Measurements from ENCODE around the gene CCDC122.
"Not testable (repeated sequence)": the region's sequence is repeated elsewhere in the genome, so short reads cannot be mapped to it uniquely, and the experiment has no call there.

The CCDC122 gene

DNA sequence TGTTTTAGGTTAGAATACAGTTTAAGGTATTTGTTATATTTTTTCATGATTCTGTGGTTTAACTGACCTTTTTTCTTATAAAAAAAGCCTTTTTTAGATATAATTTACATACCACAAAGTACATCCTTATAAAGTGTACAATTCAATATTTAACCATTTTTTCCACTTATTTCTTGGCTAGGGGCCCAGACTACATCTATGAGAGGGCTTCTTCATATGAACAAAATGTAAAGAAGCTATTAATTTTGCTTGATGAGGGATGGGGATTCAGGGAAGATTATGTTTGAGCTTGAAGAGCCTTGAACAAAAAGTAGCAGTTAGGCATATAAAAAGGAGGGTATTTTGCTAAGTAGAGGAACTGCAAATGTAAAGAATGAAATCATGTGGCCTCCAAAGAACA lies 2.2 kb downstream of the CCDC122 start:
- DNase-seq (ENCODE audit: low read depth), result no peak

DNA sequence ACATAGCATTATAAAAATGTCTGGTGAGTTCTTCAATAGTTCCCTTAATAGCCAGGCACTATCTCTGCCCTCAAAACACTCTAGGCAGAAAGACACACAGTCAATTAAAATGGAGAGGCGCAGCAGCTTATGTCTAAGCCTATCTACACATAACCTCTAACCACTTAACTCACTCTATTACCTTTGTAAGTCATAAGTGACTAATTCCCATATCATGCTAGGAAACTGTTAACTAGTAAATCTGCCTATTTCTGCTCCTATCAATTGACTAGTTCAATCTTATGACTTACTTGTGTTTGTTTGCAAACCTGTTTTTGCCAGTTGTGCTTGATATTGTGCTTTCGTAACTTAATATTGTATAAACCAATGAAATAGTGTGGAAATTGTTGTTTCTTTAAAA lies 3.2 kb downstream of the CCDC122 start:
- DNase-seq (ENCODE audit: low read depth), result no peak

DNA sequence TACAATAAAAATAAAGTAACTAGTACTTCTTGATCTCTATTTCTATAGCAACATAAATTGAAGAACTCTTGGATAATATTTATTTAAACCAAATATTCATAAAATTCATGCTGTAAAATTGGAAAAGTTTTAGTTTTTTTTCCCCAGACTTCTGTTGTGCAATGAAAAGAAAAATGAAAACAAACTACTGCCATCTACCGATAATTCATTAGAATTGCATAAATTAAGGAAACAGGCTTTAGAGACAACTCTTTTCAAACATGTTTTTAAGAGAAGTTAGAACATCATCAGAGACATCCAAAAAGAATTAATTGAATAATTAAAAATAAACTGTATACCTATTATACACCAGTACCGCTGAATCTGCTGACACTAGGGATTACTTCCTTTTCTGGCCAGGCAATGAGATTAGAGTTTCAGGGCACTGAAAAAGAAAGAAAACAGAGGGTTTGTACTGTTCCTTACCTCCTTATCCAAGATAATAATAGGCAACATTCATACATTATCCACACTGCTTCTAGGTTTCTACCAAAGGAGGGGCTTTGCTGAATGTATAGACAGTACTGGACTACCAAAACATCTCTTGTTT lies 4.9 kb downstream of the CCDC122 start:
- no peak for DNase-seq (ENCODE audit: low read depth)

DNA sequence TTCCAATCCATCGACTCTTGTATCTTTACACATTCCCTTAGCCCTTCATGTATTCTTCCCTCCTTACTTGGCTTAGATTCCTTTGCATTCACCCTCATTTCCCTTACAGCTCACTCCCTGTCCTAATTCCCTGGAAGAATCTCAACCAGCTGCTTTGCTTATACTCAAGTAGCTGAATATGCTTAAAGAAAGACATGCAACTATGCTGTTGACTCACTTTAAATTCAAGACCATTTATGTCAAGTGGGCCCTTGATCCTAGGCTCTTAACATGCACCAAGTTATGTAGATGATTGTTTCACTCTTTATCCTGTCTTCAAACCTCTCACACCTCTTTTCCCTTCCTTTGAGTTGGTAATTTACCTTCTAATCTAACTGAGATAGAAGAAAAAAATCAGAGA lies 7.4 kb downstream of the CCDC122 start:
- no peak for DNase-seq (ENCODE audit: low read depth)

DNA sequence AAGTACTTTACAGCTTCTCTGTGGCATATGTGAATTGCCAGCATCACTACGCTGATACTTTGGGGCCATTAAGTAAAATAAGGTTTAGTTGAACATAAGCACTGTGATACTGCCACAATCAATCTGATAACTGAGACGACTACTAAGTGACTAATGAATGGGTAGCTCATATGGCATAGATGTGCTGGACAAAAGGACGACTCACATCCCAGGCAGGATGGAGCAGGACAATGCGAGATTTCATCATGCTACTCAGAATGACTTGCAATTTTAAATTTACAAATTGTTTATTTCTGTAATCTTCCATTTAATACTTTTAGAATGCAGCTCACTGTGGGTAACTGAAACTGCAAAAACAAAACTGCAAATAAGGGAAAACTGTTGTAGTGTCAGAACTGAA lies 13.6 kb downstream of the CCDC122 start:
- no peak for DNase-seq (ENCODE audit: low read depth)

DNA sequence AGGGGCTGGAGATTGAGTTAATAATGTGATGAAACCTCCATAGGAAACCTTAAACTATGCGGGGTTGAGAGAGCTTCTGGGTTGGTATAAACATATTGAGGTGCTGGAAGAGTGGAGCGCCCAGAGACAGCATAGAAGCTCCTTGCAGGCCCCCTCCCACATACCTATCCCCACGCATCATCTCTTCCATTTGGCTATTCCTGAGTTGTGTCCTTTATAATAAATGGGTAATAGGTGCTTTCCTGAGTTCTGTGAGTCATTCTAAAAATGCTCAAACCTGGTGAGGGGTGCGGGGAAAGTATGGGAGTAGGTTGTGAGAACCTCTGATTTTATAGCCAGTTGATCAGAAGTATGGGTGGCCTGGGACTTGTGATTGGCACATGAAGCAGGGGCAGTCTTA lies 14.6 kb downstream of the CCDC122 start:
- DNase-seq (ENCODE audit: low read depth), result no peak

DNA sequence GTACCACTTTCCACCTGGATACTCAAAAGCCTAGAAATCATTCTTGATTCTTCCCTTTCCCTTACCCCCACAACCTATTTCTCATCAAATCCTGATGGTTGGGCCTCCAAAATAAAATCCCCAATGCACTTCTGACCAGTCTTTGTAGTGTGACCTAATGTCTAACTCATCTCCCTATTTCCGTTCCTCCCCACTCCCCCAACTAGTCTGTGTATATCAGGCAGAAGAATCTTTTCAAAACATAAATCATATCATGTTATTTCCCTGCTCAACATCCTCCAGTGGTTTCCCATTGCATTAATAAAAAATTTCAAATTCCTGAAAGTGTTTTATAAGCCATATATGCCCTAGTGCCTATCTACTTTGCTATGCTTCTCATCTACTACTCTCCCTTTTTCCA lies 17.7 kb downstream of the CCDC122 start:
- no peak for DNase-seq (ENCODE audit: low read depth)

DNA sequence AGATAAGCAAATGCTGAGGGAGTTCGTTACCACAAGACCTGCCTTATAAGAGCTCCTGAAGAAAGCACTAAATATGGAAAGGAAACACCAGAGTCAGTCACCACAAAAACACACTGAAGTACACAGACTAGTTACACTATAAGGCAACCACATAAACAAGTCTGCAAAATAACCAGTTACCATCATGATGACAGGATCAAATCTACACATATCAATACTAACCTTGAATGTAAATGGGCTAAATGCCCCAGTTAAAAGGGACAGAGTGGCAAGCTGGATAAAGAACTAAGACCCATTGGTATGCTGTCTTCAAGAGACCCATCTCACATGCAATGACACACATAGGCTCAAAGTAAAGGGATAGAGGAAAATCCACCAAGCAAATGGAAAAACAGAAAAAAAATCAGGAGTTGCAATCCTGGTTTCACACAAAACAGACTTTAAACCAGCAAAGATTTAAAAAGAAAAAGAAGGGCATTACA lies 26.6 kb downstream of the CCDC122 start:
- no peak for DNase-seq (ENCODE audit: low read depth)

DNA sequence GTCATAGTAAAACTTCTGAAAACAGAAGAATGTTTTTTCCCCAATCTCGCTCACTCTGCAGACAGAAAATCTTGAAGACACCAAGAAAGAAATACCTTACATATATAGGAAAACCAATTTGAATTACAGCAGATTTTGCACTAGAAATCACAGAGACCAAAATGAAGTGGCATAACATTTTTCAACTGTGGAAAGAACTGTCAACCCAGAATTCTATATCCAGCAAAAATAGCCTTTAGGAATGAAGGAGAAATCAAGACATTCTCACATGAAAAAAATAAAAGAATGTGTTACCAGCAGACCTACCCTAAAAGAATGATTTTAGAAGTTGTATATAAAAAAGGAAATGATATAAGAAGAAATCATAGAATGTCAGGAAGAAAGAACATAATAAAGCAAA lies 28.7 kb downstream of the CCDC122 start:
- no peak for DNase-seq (ENCODE audit: low read depth)

DNA sequence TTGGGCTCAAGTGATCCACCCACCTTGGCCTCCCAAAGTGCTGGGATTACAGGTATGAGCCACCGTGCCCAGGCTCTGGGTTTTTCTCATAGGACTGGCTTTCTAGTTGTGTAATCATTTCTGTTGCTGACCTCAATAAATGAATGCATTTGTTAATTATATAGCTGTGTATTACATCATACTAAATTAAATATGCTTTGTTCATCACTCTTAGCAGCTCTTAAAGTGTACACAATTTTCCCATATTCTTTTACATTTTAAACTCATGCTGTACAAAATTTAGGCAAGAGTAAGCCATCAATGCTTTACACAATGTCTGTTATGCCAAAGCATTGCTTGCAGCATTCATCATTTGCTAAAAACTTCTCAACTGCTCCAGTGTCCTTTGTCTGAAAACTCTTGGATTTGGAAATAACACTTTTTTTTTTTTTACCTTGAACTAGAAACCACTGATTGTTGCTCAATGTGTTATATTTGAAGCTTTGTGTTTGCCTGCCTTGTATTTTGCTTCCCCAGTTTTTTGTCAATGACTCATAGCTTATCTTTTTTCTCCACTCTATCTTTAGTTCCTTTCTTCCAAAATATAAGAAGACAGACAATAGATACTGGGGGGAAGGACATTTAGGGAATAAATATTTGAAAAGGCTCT lies 31.4 kb downstream of the CCDC122 start:
- DNase-seq (ENCODE audit: low read depth), result no peak

DNA sequence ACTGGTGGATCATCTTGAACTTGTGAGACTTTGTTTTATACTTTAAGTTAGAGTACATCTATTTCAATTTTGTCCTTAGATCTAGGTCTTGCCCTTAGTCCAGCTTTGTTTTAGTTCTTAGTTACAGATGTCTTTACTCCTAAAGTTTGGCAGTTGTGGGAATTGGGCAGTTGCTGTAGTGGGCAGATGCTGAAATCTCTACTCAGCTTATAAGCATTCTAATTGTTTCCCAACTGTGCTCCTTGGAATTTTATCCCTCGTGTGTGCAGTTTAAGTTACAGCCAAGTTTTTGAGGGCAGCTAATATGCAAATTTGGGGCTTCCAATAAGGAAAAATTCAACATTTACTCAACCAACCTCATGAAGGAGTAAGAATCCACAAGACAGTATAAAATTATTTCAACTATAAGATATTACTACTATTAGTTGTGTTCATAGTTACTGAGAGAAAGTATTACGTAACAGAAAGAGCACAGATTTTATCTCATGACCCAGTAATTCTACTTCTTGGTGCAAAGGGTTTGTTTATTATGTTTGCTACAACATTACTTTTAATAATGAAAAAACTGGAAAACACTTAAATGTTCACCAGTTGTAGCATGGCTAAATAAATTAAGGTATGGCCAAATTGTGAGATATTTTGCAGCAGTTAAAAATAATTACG lies 32.9 kb downstream of the CCDC122 start:
- no peak for DNase-seq (ENCODE audit: low read depth)

DNA sequence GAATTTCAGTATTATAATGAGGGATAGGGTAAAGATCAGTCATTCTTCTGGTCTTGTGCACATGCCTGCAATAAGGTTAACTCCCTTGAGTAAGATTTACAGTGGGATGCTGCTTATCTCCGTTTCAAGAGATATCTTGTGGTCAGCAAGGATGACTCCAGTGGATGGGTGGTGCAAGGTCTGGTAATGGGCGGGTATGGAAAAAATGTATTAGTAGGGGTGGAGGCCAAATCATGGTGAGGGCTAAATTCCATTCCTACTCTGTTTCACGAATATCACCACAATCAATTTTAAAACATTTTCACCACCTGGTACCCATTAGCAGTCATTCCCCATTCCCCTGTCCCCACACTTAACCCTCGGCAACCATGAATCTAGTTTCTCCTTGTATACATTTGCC lies 40.6 kb downstream of the CCDC122 start:
- DNase-seq (ENCODE audit: low read depth), result no peak

DNA sequence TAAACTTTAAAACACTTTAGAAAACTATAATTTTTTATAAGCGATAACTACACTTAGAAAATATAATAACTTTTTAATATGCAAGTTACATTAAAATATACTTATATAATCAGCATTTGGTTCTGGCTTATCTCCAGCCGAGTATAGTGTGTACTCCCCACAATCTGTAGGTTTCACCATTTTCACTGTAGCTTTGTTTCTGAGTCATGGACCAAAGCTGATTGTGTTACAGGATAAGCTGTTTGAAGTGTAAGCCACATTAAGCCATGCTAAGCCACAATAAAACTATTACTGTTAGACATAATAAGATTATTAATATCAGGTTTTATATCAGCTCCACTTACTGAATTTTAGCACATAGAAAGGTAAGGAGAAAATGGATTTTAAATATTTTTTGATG lies 43.8 kb downstream of the CCDC122 start:
- no peak for DNase-seq (ENCODE audit: low read depth)

DNA sequence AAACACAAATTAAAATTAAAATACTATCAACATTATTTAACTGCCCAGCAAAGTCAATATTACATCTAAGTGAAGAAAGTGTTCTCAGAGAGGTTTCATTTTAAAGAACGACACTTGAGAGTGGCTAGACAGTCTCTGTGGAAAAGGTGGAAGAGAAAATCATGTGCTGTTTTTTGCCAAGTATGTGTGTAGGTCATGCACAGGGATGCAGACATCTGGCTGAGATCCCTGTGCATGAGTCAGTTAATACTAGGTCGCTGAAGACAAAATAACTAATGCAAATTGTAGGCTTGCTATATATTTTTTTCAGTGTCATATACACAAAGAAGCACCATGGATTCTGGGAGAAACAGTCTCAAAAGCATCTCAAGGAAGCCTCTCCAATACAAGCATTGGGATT lies 48.5 kb downstream of the CCDC122 start:
- DNase-seq (ENCODE audit: low read depth), result no peak

DNA sequence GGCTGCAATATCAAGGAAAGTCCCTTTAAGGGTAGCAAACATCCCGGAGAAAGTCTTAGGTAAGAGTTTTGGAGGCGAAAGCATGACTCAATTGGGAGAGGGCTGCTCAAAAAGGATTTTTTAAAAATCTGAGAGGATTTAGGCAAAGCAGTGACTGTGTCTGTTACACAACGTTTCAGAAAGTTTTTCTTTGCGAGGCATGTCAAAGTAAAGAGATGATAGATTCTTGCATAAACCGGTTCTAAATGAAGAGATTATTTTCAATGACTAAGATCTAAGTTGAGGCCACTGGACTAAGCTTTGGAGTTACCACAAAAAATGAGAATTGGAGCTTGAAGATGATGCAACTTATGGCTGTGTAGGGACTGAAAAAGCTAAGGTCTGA lies 49.1 kb downstream of the CCDC122 start:
- DNase-seq (ENCODE audit: low read depth), result no peak

DNA sequence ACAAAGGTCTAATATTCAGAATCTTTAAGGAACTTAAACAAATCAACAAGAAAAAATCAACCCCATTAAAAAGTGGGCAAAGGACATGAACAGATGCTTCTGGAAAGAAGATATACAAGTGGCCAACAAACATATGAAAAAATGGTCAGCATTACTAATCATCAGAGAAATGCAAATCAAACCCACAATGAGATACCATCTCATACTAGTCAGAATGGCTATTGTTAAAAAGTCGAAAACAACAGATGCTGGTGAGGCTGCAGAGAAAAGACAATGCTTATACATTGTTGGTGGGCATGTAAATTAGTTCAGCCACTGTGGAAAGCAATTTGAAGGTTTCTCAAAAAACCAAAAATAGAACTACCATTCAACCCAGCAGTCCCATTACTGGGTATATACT lies 54.9 kb downstream of the CCDC122 start:
- DNase-seq (ENCODE audit: low read depth), result not testable (repeated sequence)

DNA sequence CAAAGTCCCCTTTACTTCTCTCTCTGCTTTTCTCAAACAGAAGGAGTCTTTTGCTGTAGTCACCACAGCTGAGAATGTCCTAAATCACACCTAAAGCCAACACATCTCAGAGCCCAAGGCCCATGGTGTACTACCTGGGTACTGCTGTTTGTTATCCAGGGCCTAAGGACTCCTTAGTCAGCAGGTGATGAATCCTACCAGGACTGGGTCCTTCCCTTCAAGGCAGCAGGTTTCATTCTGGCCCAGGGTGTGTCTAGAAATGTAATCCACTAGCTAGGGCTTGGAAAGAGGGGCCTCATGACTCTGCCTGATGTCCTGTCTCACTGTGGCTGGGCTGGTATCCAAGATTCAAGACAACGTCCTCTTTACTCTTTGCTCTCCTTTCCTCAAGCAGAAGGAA lies 56.6 kb downstream of the CCDC122 start:
- DNase-seq (ENCODE audit: low read depth), result no peak

DNA sequence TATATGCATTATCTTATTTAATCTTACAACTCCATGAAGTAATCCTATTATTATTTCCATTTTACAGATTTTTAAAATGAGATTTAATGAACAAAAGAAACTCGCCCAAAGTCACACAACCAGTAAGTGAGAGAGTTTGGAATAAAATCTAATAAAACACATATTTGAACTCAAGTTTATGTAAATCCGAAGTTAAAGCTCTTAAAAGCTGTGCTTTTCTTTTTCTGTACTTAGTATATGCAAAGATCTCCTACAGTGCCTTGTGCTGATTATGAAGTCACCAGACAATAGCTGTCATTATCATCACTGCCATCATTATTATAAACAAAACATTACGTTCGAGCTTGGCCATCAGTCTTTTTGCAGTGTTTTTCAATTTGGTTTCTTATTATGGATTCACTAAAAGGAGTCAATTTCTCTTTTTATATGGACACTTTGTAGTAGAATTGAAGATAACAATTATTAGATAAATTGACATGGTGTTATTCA lies 63.1 kb downstream of the CCDC122 start:
- DNase-seq (ENCODE audit: low read depth), result no peak

DNA sequence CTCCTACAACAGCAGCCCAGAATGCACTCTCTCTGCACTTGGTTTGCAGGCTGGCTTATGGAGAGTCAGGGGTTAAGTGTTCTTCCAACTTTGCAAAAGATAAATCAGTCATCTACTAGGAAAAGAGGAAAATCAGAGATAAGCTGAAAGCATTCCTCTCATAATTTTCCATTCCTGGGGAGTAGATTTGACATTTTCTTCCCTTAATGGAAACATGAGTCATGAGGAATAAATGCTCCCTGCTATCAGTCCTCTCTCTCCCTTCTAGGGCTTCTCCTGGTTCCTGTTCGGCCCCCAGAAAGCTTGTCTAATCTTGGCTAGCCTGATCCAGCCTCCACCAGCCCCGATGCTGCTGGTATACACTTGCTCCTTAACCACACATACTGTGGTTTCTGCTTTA lies 64.3 kb downstream of the CCDC122 start:
- no peak for DNase-seq (ENCODE audit: low read depth)

DNA sequence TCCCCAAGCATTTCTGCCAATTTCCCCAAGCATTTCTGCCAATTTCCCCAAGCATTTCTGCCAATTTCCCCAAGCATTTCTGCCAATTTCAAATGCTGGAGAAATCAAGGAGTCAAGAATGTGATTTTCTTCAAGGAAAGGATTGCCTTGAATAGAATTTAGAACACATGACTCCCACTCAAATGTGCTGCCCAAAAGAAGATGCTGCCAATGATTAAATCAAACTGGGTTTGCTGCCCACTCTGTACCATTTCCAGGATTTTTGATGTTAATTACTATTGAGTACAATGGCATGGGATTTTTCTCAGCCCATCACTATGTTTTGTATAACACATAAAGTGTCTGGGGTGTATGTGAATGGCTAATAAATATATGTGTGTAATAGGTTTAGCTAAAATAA lies 70.9 kb downstream of the CCDC122 start:
- DNase-seq (ENCODE audit: low read depth), result no peak

DNA sequence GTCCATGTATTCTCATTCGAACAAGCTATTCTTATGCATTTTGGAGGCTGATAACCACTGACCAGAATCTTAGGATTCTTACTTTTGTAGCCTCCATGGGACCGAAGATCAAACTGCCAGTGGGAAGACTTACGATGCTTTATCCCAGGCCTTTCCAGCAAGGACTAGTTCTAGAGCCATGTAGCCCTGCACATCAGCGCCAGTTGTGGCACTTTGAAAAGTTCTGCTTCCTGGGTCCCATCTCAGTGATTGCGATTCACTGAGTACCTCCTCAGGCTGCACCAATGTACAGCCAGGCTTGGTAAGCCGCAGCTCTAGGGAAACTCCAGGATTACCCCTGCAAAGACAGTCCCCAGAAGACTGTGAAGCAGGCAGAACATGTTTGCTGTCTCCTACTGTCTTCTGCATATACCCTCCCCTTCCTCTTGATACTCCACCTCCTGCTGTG lies 73.8 kb downstream of the CCDC122 start:
- no peak for DNase-seq (ENCODE audit: low read depth)

DNA sequence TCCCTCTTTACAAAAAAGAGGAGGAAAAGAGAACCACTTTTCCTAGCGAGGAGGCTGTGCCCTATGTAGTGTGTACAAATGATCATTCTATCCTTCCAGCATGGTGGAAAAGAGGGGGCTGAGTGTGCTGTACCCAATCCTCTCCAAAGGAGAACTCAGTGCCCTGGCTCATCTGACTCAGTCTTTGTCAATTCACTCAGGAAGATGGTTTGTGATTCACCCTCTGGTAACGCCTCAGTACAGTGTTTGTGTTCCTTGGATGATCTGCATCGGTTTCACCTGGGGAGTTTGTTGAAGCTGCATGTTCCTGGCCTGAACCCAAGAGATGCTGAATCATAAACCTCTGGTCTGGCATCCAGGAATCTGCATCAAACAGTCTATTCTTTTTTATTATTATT lies 74.5 kb downstream of the CCDC122 start:
- no peak for DNase-seq (ENCODE audit: low read depth)

DNA sequence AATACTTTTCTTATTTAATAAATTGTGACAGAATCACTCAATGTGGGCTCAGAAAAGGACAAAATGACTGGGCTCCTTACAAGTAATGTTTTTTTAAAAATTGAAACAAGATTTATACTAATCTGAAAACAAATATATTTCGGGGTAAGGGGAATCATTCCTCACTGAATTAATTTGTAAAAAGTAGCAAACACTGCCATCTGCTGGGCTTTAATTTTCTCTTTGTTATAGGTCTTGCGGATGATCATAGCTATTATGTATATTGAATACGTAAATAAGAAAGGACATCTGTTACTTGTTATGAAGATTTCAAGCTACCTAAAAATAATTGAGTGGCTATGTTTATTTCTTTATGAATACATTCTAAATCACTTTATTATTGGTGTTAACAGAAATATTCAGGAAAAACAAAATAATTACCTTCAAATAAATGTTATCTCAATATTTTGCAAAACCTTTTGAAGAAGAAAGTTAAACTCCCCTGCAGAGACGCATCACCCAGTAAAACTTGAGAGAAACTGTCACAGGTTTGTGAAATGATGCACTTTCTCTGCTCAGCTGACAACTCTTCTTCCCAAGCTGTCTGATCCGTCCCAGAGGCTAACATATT lies 75.0 kb downstream of the CCDC122 start:
- no peak for DNase-seq (ENCODE audit: low read depth)
